ENCODE data around the gene PPP1R14B. TPM values are rescaled to one million over a fixed set of nuclear protein-coding genes. Genes with fewer than 3 reads are reported as not detected.

Gene PPP1R14B
- total and polyA plus RNA-seq, 2 of the 13 experiments (the other 11 are each of a cell fraction or from before 2014, with no cell fraction given), result 110 to 148 TPM

- TF ChIP-seq SOX13 (IDR thresholded peaks at IDR 0.05) (no peak), SOX13 (CRISPR knock-in tag; conservative IDR thresholded peaks at IDR 0.05 in 1 of 2, IDR thresholded peaks at IDR 0.05 in 1 of 2) (0 out of 4 replicates have a peak, but pooled peaks of 1 of the 2 experiments have one; percentile 10), RXRA (CRISPR knock-in tag; IDR thresholded peaks at IDR 0.05) (no peak), ZNF317 (CRISPR knock-in tag; IDR thresholded peaks at IDR 0.05) (no peak), NFE2L1 (CRISPR knock-in tag; IDR thresholded peaks at IDR 0.05; ENCODE audit: borderline replicate concordance) (no peak), TAF15 (IDR thresholded peaks at IDR 0.05; ENCODE audit: low read depth, low read length, poor library complexity, severe bottlenecking) (no peak), ZNF432 (CRISPR knock-in tag; IDR thresholded peaks at IDR 0.05; ENCODE audit: borderline replicate concordance) (no peak), KIAA2018 (CRISPR knock-in tag; IDR thresholded peaks at IDR 0.05; ENCODE audit: borderline replicate concordance) (no peak), ZNF230 (CRISPR knock-in tag; IDR thresholded peaks at IDR 0.05) (no peak), ZNF850 (CRISPR knock-in tag; conservative IDR thresholded peaks at IDR 0.05) (no peak), ZBTB7A (CRISPR knock-in tag; IDR thresholded peaks at IDR 0.05) (peak; percentile 78), NFKB2 (CRISPR knock-in tag; IDR thresholded peaks at IDR 0.05; ENCODE audit: borderline replicate concordance) (peak; percentile 80; the same call in 1 of the 2 replicates), ZSCAN29 (CRISPR knock-in tag; conservative IDR thresholded peaks at IDR 0.05) (no peak), ZNF414 (CRISPR knock-in tag; IDR thresholded peaks at IDR 0.05) (0 out of 2 replicates have a peak, but pooled peaks have one; percentile 45), NCOA1 (CRISPR knock-in tag; IDR thresholded peaks at IDR 0.05) (no peak), SOX5 (CRISPR knock-in tag; IDR thresholded peaks at IDR 0.05; ENCODE audit: borderline replicate concordance) (peak; percentile 17; the same call in 1 of the 2 replicates), FOSL1 (CRISPR knock-in tag; IDR thresholded peaks at IDR 0.05; ENCODE audit: borderline replicate concordance) (no peak), ATF7-NPFF (CRISPR knock-in tag; IDR thresholded peaks at IDR 0.05; ENCODE audit: low read depth) (no peak), CBX2 (IDR thresholded peaks at IDR 0.05; ENCODE audit: low read depth, low read length) (no peak), CBX2 (CRISPR knock-in tag; IDR thresholded peaks at IDR 0.05; ENCODE audit: low read depth) (no peak), NCOA2 (CRISPR knock-in tag; IDR thresholded peaks at IDR 0.05) (no peak), ZNF33B (CRISPR knock-in tag; IDR thresholded peaks at IDR 0.05) (no peak)
These were observed 11.9 kb downstream of the PPP1R14B start (continued) for GRCh38 chr11:64234647-64235379.

Measured in HepG2 (cell line).